Skeletal muscle tissue (tissue), 4 donors: ENCODE data around the gene FIZ1. TPM values are rescaled to one million over a fixed set of nuclear protein-coding genes. Genes with fewer than 3 reads are reported as not detected.
"Not testable (repeated sequence)": the region's sequence is repeated elsewhere in the genome, so short reads cannot be mapped to it uniquely, and the experiment has no call there.

ENCODE experiments used
- H3K27ac ChIP-seq: one replicate; pipeline ENCODE4 v1.7.0; 2013; ENCODE audit warnings: mild to moderate bottlenecking, low read depth, low read length, inconsistent platforms
- H3K27me3 ChIP-seq, 3 donors: one replicate each; pipeline ENCODE4 v1.7.0; 2013; ENCODE audit warnings: low read length in 3 of 3; ENCODE audit not compliant: control insufficient read depth in 3 of 3, insufficient read depth in 3 of 3
- H3K36me3 ChIP-seq, 3 donors: one replicate each; pipeline ENCODE4 v1.7.0; 2013; ENCODE audit warnings: low read length in 3 of 3; ENCODE audit not compliant: control insufficient read depth in 3 of 3, insufficient read depth in 3 of 3
- H3K4me1 ChIP-seq, 3 donors: one replicate each; pipeline ENCODE4 v1.7.0; 2013; ENCODE audit warnings: low read length in 3 of 3, mild to moderate bottlenecking in 3 of 3; ENCODE audit not compliant: control insufficient read depth in 3 of 3, insufficient read depth in 3 of 3
- H3K4me3 ChIP-seq, 3 donors: one replicate each; pipeline ENCODE4 v1.7.0; 2013; ENCODE audit warnings: low read length in 3 of 3
- H3K9ac ChIP-seq, 3 donors: one replicate each; pipeline ENCODE4 v1.7.0; 2013; ENCODE audit warnings: low read length in 3 of 3, mild to moderate bottlenecking in 3 of 3, moderate library complexity in 2 of 3, low read depth in 1 of 3
- H3K9me3 ChIP-seq, 3 donors: one replicate each; pipeline ENCODE4 v1.7.0; 2013; ENCODE audit warnings: low read length in 3 of 3; ENCODE audit not compliant: control insufficient read depth in 3 of 3
- total RNA-seq: library from RNA; depleted of rRNA; stranded (reverse); fragments of >200 nt; gene quantifications from one replicate; pipeline ENCODE4 v1.2.3, GENCODE V29; 2014
- donor health status: Osteomylitis.

FIZ1 gene
- total RNA-seq, 1 donor from 2014 or later: under 0.01 TPM

GRCh38 chr19:55580628-55581144 lies 18.6 kb downstream of the FIZ1 start, which contains the start of gene ZNF579:
TSS of gene ZNF579 (minus strand) at chr19:55580848. CDS start at chr19:55579639, 1,209 bp downstream.
- Histone ChIP-seq H3K27ac (peak within 1 kb of the TSS; percentile 95), H3K27me3 (peaks cover 0 to 9% (median 6%) of the 10 kb centered on the region in 3 donors), H3K36me3 (peaks cover 0 to 12% (median 6%) of the 10 kb centered on the region in 3 donors), H3K4me1 (peaks cover 12 to 20% (median 16%) of the 10 kb centered on the region in 3 donors), H3K9ac (peak within 1 kb of the TSS; percentile 90 to 94 (median 91)), H3K4me3 (peak within 1 kb of the TSS; percentile 85 to 87 (median 86)), H3K9me3 (no peaks in the 10 kb centered on the region)

- Histone ChIP-seq H3K27ac (peak overlapping the region; percentile 95), H3K4me3 (peak overlapping the region; percentile 85 to 87 (median 86)), H3K36me3 (peaks cover 0 to 12% (median 6%) of the 10 kb centered on the region in 3 donors), H3K9ac (peak overlapping the region; percentile 90 to 94 (median 91)), H3K27me3 (peaks cover 0 to 5% (median 3%) of the 10 kb centered on the region in 3 donors), H3K9me3 (no peaks in the 10 kb centered on the region), H3K4me1 (peaks cover 12 to 20% (median 13%) of the 10 kb centered on the region in 3 donors)
Observed at GRCh38 chr19:55579766-55580621, 19.3 kb downstream of the FIZ1 start.

GRCh38 chr19:55578761-55579747 lies 20.3 kb downstream of the FIZ1 start:
- Histone ChIP-seq H3K9ac (peak overlapping the region; percentile 90 to 94 (median 91)), H3K4me3 (peak overlapping the region; percentile 85 to 87 (median 86)), H3K27ac (peak overlapping the region; percentile 95), H3K27me3 (no peaks in the 10 kb centered on the region), H3K4me1 (peaks cover 12 to 20% (median 13%) of the 10 kb centered on the region in 3 donors), H3K36me3 (peaks cover 0 to 12% (median 6%) of the 10 kb centered on the region in 3 donors), H3K9me3 (no peaks in the 10 kb centered on the region)

- Histone ChIP-seq H3K9ac (no peak overlapping the region), H3K9me3 (no peaks in the 10 kb centered on the region), H3K36me3 (peaks cover 0 to 12% (median 6%) of the 10 kb centered on the region in 3 donors), H3K27ac (no peak overlapping the region), H3K27me3 (no peaks in the 10 kb centered on the region), H3K4me1 (peaks cover 12 to 20% (median 13%) of the 10 kb centered on the region in 3 donors), H3K4me3 (no peak overlapping the region)
Observed at GRCh38 chr19:55578031-55578760, 21.1 kb downstream of the FIZ1 start.

GRCh38 chr19:55576746-55577145 lies 22.6 kb downstream of the FIZ1 start:
- Histone ChIP-seq H3K27ac (no peak overlapping the region), H3K27me3 (no peaks in the 10 kb centered on the region), H3K4me1 (peaks cover 12 to 16% (median 12%) of the 10 kb centered on the region in 3 donors), H3K4me3 (no peak overlapping the region), H3K36me3 (peaks cover 0 to 12% (median 6%) of the 10 kb centered on the region in 3 donors), H3K9ac (no peak overlapping the region), H3K9me3 (no peaks in the 10 kb centered on the region)

- H3K36me3 ChIP-seq: peaks cover 0 to 12% (median 6%) of the 10 kb centered on the region in 3 donors
- H3K9me3 ChIP-seq, H3K4me3 ChIP-seq, H3K4me1 ChIP-seq, H3K27me3 ChIP-seq, H3K9ac ChIP-seq, H3K27ac ChIP-seq: not testable (repeated sequence)
Observed at GRCh38 chr19:55573929-55574328, 25.4 kb downstream of the FIZ1 start.

- not testable (repeated sequence) for H3K27me3 ChIP-seq, H3K9me3 ChIP-seq, H3K36me3 ChIP-seq, H3K4me1 ChIP-seq, H3K4me3 ChIP-seq, H3K27ac ChIP-seq, H3K9ac ChIP-seq
Observed at GRCh38 chr19:55569477-55569876, 29.8 kb downstream of the FIZ1 start.

GRCh38 chr19:55567708-55568328 lies 31.5 kb downstream of the FIZ1 start:
- no peak overlapping the region for H3K4me3 ChIP-seq
- H3K9me3 ChIP-seq: no peaks in the 10 kb centered on the region
- no peaks in the 10 kb centered on the region for H3K36me3 ChIP-seq

More at GRCh38 chr19:55567708-55568328, 31.5 kb downstream of the FIZ1 start:
- H3K9ac ChIP-seq: no peak overlapping the region
- H3K27ac ChIP-seq: no peak overlapping the region
- H3K4me1 ChIP-seq: peaks cover 6 to 10% (median 9%) of the 10 kb centered on the region in 3 donors
- no peaks in the 10 kb centered on the region for H3K27me3 ChIP-seq
